ENCODE measurements around the gene CERS6. TPM values are rescaled to one million over a fixed set of nuclear protein-coding genes. Genes with fewer than 3 reads are reported as not detected.

Gene CERS6
- total and polyA plus RNA-seq, 2 of the 8 experiments (the other 6 are each of a cell fraction or from before 2014, with no cell fraction given), result 6.8 to 28.2 TPM

GRCh38 chr2:168740360-168740759 is 284.3 kb downstream of the CERS6 start (continued):
- no peak for TF ChIP-seq USF2 (IDR thresholded peaks at IDR 0.05; ENCODE audit: low read length)
- TF ChIP-seq SIRT6 (IDR thresholded peaks at IDR 0.05; ENCODE audit: low read length), result no peak
- no peak for TF ChIP-seq JUN (IDR thresholded peaks at IDR 0.05; ENCODE audit: low read depth, low read length)
- no peak for TF ChIP-seq GABPA (IDR thresholded peaks at IDR 0.05; ENCODE audit: borderline replicate concordance, insufficient read depth, low read length)
- no peak for TF ChIP-seq HDAC6 (IDR thresholded peaks at IDR 0.05; ENCODE audit: low read depth, low read length)
